ENCODE data around the gene DPCD.

DNA sequence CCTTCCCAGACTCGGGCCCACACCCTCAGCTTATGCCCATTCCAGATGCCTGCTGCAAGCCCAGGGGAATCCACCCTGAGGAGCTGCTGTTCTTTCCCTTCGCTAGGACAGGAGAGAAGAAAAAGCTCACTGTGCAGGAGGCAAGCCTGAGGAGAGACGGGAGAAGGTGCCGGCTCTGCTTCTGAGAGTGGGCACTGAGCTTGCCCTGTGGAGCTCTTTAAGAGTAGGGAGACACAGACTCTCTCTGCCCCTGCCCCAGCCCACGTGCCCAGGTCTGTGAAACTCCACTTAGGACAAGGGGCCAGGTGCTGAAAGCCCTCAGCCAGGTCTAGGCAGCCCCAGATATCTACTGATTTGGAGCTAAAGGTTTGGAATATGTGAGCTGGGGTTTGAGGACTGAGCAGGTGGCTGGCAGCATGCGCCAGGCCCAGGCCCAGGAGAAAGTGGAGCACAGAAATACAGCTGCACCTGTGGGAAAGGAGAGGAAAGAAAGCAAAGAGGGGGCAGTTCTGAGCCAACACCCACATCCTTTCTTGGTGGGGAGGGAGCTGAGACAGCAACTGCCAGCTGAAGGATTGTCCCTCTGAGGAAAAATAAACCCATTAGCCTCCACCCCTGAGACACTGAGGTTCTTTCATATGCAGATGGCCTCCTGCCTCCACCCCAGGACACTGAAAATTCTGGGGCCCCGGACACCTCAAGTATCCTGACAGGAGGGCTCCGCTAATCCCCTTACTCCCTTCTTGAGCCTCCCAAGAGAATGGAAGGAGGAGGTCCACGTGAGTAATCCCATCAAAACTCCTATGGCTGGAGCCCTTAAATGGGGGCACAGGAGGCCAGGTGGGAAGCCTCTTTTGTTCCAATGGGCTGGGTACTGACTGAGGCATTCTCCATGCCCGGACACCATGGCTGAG, 7.4 kb upstream of the DPCD start:
- TF ChIP-seq, protein P1, sequence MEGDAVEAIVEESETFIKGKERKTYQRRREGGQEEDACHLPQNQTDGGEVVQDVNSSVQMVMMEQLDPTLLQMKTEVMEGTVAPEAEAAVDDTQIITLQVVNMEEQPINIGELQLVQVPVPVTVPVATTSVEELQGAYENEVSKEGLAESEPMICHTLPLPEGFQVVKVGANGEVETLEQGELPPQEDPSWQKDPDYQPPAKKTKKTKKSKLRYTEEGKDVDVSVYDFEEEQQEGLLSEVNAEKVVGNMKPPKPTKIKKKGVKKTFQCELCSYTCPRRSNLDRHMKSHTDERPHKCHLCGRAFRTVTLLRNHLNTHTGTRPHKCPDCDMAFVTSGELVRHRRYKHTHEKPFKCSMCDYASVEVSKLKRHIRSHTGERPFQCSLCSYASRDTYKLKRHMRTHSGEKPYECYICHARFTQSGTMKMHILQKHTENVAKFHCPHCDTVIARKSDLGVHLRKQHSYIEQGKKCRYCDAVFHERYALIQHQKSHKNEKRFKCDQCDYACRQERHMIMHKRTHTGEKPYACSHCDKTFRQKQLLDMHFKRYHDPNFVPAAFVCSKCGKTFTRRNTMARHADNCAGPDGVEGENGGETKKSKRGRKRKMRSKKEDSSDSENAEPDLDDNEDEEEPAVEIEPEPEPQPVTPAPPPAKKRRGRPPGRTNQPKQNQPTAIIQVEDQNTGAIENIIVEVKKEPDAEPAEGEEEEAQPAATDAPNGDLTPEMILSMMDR (conservative IDR thresholded peaks at IDR 0.05 in 1 of 2, IDR thresholded peaks at IDR 0.05 in 1 of 2; ENCODE audit: low read depth in 1 of 2, low read length in 2 of 2), result no peak
- TF ChIP-seq EZH2 (IDR thresholded peaks at IDR 0.05; ENCODE audit: low read length, missing control alignments), result no peak

Measured in fibroblast of lung (primary cell).